Jurkat, Clone E6-1 (cell line): ENCODE data around the gene TJP3.

Experiments
- DNase-seq: peaks from one replicate; pipeline ENCODE4 v3.0.0-alpha.2; 2011; ENCODE audit warnings: low read depth, low spot score
- H3K4me3 ChIP-seq: 2 replicates; pipeline ENCODE4 v1.5.1; 2011; ENCODE audit warnings: mild to moderate bottlenecking, low read length, control low read depth, moderate library complexity

Gene TJP3

DNA sequence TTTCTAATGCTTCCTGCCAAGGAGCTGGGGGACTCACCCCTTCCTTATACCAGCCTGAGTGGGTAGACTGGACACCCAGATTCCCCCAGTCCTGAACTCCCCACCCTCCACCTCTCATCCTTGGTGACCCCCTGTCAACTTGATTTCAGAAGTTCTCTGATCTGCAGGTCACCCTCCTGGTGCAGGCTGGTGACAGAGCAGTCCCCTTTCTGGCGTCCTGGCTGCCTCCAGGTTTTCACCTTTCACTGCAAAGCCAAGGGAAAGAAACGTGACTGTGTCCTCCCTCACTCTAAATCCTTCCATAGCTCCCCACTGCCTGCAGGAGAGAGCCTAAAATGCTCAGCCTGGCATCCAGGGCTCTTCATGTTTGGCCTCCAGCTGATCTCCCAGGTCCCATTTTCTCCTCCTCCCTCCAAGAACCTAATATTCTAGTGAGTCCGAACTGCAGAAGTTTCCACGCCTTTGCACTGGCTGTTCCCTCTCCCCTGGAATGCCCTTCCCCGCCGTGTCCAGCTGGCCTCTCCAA, 82.1 kb downstream of the TJP3 start:
- no peak overlapping the region for H3K4me3 ChIP-seq
- no peak for DNase-seq

DNA sequence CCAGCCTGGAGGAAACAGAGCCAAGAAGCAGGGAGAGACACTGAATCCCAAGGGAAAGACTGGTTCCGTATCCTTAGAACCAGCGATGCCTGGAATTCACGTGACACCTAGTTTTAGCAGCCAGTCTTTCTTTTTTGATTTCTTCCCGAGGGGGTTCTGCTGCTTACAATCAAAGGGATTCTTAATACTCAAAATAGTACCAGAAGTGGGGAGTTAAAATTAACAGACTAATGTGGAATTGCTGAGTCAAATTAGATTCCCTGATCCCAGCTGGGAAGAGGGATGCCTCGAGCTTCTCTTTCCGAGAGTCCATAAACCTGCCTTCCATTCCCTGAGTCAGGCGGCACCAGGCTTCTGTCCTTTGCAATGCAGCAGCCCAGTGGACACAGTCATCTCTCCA, 82.8 kb downstream of the TJP3 start:
- no peak overlapping the region for H3K4me3 ChIP-seq
- no peak for DNase-seq

- H3K4me3 ChIP-seq, result no peak overlapping the region
- no peak for DNase-seq
These were observed 83.9 kb downstream of the TJP3 start for GRCh38 chr19:3792114-3792513.

DNA sequence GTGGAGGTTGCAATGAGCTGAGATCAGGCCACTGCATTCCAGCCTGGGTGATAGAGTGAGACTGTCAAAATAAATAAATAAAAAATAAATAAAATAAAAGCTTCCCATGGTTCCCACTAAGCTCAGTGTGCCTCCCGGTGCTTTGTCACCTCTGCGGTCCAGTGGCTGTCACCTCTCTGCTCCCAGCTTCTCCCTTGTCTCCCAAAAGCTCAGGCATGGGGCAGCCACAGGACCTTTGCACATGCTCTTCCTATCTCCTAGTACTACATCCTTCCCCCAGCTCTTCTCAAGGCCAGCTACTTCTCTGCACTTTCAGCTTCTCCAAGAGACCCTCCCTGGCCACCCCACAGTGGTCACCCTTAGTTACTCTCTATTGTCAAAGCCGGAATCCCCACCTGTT, 85.6 kb downstream of the TJP3 start:
- no peak for DNase-seq
- no peak overlapping the region for H3K4me3 ChIP-seq

GRCh38 chr19:3796358-3796757, 88.2 kb downstream of the TJP3 start:
- no peak for DNase-seq
- H3K4me3 ChIP-seq, result no peak overlapping the region

DNA sequence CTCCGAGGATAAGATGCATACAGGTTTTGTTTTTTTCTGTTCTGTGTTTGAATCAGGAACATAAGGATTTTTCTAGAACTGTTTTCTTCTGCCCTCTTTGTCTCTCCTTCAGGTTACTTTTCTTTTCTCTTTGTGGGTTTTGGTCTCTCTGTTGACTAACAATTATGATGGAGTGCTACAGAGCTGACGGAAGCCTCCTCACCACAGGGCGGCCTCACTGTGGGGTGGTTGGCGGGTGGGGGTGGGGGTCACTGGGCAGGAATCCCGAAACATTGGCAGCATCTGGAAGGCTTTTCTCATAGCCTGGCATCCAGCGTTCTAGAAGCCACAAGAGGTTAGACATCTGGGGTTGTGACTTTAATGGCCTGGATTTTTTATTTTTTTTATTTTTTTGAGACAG, 90.0 kb downstream of the TJP3 start:
- DNase-seq, result peak; percentile 78
- no peak overlapping the region for H3K4me3 ChIP-seq
